IMR-90 (cell line): Measurements from ENCODE around the gene POLR1E. TPM values are rescaled to one million over a fixed set of nuclear protein-coding genes. Genes with fewer than 3 reads are reported as not detected.

ENCODE experiments used
- ATAC-seq: fragments of 200-7000 bp; cut with Tn5 transposase; 2 replicates; pipeline ENCODE4 v1.9.1; 2020; ENCODE audit warnings: low read depth, mild to moderate bottlenecking, moderate library complexity
- BruUV-seq: library from RNA; stranded (reverse); fragments of 400-500 nt; replicated peaks from 2 replicates; lab custom pipeline; 2021; lab: Mats Ljungman, UMichigan
- CTCF ChIA-PET: fragments of 300-600 bp; formaldehyde crosslinking; extraction: SDS; loops from one replicate; lab custom pipeline; 2021; ENCODE audit warnings: antibody characterized with exemption; lab: Yijun Ruan, JAX
- POLR2A ChIA-PET: fragments of 300-600 bp; sonication (Branson Sonifier 250); formaldehyde crosslinking; loops from one replicate; lab custom pipeline; 2022; ENCODE audit warnings: antibody characterized with exemption; ENCODE audit not compliant: unreplicated experiment; lab: Charles Lee
- DNase-seq: peaks from one replicate; pipeline ENCODE4 v3.0.0; 2013
- H2AFZ ChIP-seq: replicated peaks from 2 replicates; pipeline ENCODE3; 2013; ENCODE audit warnings: low read length, mild to moderate bottlenecking; ENCODE audit not compliant: poor library complexity
- H2AK5ac ChIP-seq: 2 replicates; pipeline ENCODE4 v1.6.1; 2013; ENCODE audit warnings: low read depth, low read length, inconsistent platforms
- H2AK9ac ChIP-seq: replicated peaks from 2 replicates; pipeline ENCODE3; 2013; ENCODE audit warnings: mild to moderate bottlenecking, low read depth, low read length, moderate library complexity; ENCODE audit not compliant: poor library complexity
- H2BK120ac ChIP-seq: 2 replicates; pipeline ENCODE4 v1.6.1; 2013; ENCODE audit warnings: low read depth, low read length, inconsistent platforms
- H2BK15ac ChIP-seq: 3 replicates; pipeline ENCODE4 v1.6.1; 2013; ENCODE audit warnings: low read depth, low read length, inconsistent platforms
- H2BK20ac ChIP-seq: 2 replicates; pipeline ENCODE4 v1.6.1; 2013; ENCODE audit warnings: low read depth, mild to moderate bottlenecking, inconsistent platforms, low read length, moderate library complexity
- H2BK5ac ChIP-seq: 2 replicates; pipeline ENCODE4 v1.6.1; 2013; ENCODE audit warnings: mild to moderate bottlenecking, low read depth, low read length, inconsistent platforms; ENCODE audit not compliant: poor library complexity, severe bottlenecking
- H3K14ac ChIP-seq: replicated peaks from 2 replicates; pipeline ENCODE4 v1.6.1; 2013; ENCODE audit warnings: low read depth, low read length, inconsistent platforms
- H3K18ac ChIP-seq: 2 replicates; pipeline ENCODE4 v1.6.1; 2013; ENCODE audit warnings: low read depth, low read length, control low read depth
- H3K23ac ChIP-seq: 2 replicates; pipeline ENCODE4 v1.6.1; 2013; ENCODE audit warnings: low read depth, low read length, inconsistent platforms
- H3K27ac ChIP-seq: 2 replicates; pipeline ENCODE4 v1.5.1; 2013; ENCODE audit warnings: mild to moderate bottlenecking, control low read depth, low read length; ENCODE audit not compliant: insufficient read depth
- H3K27me3 ChIP-seq: 2 replicates; pipeline ENCODE4 v1.6.1; 2013; ENCODE audit warnings: low read length; ENCODE audit not compliant: control insufficient read depth, insufficient read depth
- H3K36me3 ChIP-seq: 2 replicates; pipeline ENCODE4 v1.6.1; 2013; ENCODE audit warnings: low read length, mixed read lengths; ENCODE audit not compliant: control insufficient read depth, insufficient read depth
- H3K4ac ChIP-seq: 2 replicates; pipeline ENCODE4 v1.6.1; 2013; ENCODE audit warnings: low read depth, low read length, inconsistent platforms
- H3K4me1 ChIP-seq: 2 replicates; pipeline ENCODE4 v1.6.1; 2013; ENCODE audit warnings: low read length, mixed read lengths; ENCODE audit not compliant: control insufficient read depth, insufficient read depth
- H3K4me2 ChIP-seq: 2 replicates; pipeline ENCODE4 v1.6.1; 2013; ENCODE audit warnings: low read depth, mild to moderate bottlenecking, control low read depth, low read length, moderate library complexity
- H3K4me3 ChIP-seq: 2 replicates; pipeline ENCODE4 v1.5.1; 2013; ENCODE audit warnings: low read depth, mild to moderate bottlenecking, control low read depth, low read length, moderate library complexity; ENCODE audit not compliant: insufficient read depth
- H3K56ac ChIP-seq: 2 replicates; pipeline ENCODE4 v1.6.1; 2013; ENCODE audit warnings: low read length, inconsistent platforms; ENCODE audit not compliant: insufficient read depth; ENCODE audit errors: extremely low read depth
- H3K79me1 ChIP-seq, 2 experiments: 2 replicates each; pipeline ENCODE4 v1.6.1; 2013; ENCODE audit warnings: low read length in 2 of 2, inconsistent platforms in 1 of 2, low read depth in 1 of 2
- H3K9ac ChIP-seq: 2 replicates; pipeline ENCODE4 v1.6.1; 2013; ENCODE audit warnings: low read depth, low read length, control low read depth
- H3K9me1 ChIP-seq: 2 replicates; pipeline ENCODE4 v1.6.1; 2013; ENCODE audit warnings: low read length, inconsistent platforms; ENCODE audit not compliant: insufficient read depth
- H3K9me3 ChIP-seq: 2 replicates; pipeline ENCODE4 v1.6.1; 2013; ENCODE audit warnings: low read length; ENCODE audit not compliant: control insufficient read depth, insufficient read depth
- H4K20me1 ChIP-seq: 2 replicates; pipeline ENCODE4 v1.6.1; 2013; ENCODE audit warnings: low read length, inconsistent platforms; ENCODE audit not compliant: insufficient read depth
- H4K5ac ChIP-seq: 2 replicates; pipeline ENCODE4 v1.6.1; 2013; ENCODE audit warnings: mild to moderate bottlenecking, low read depth, low read length, control low read depth
- H4K8ac ChIP-seq, 2 experiments: 2 replicates each; pipeline ENCODE4 v1.6.1; 2013; ENCODE audit warnings: low read depth in 2 of 2, low read length in 2 of 2, control low read depth in 1 of 2, inconsistent platforms in 1 of 2
- H4K91ac ChIP-seq: 2 replicates; pipeline ENCODE4 v1.6.1; 2013; ENCODE audit warnings: low read depth, low read length, inconsistent platforms; ENCODE audit not compliant: insufficient read depth
- BHLHE40 ChIP-seq: fragments of 150-350 bp; IDR thresholded peaks from 2 replicates; pipeline ENCODE4 v1.6.1; 2016; ENCODE audit warnings: mild to moderate bottlenecking, low read depth, low read length
- CEBPB ChIP-seq: IDR thresholded peaks from 2 replicates; pipeline ENCODE4 v1.6.1; 2012; ENCODE audit warnings: low read depth, low read length, improper control_type of control experiment
- CHD1 ChIP-seq: IDR thresholded peaks from 2 replicates; pipeline ENCODE4 v1.6.1; 2012; ENCODE audit warnings: low read depth, low read length, improper control_type of control experiment
- FOS ChIP-seq: fragments of 150-350 bp; IDR thresholded peaks from 2 replicates; pipeline ENCODE4 v1.6.1; 2016; ENCODE audit warnings: low read depth, low read length
- MAFK ChIP-seq: IDR thresholded peaks from 2 replicates; pipeline ENCODE4 v1.6.1; 2012; ENCODE audit warnings: low read depth, low read length, improper control_type of control experiment
- MAZ ChIP-seq: IDR thresholded peaks from 2 replicates; pipeline ENCODE4 v1.6.1; 2012; ENCODE audit warnings: low read depth, mild to moderate bottlenecking, low read length, improper control_type of control experiment, moderate library complexity, borderline replicate concordance
- MXI1 ChIP-seq: IDR thresholded peaks from 2 replicates; pipeline ENCODE4 v1.6.1; 2012; ENCODE audit warnings: low read depth, mild to moderate bottlenecking, low read length, moderate library complexity, borderline replicate concordance
- NFE2L2 ChIP-seq: fragments of 150-350 bp; IDR thresholded peaks from 2 replicates; pipeline ENCODE4 v1.6.1; 2016; ENCODE audit warnings: low read depth, mild to moderate bottlenecking, low read length
- POLR2A ChIP-seq: IDR thresholded peaks from 2 replicates; pipeline ENCODE4 v1.6.1; 2012; ENCODE audit warnings: mild to moderate bottlenecking, low read depth, low read length
- RAD21 ChIP-seq: IDR thresholded peaks from 2 replicates; pipeline ENCODE4 v1.6.1; 2012; ENCODE audit warnings: low read length, improper control_type of control experiment
- RCOR1 ChIP-seq: IDR thresholded peaks from 2 replicates; pipeline ENCODE4 v1.6.1; 2012; ENCODE audit warnings: mild to moderate bottlenecking, low read length, improper control_type of control experiment; ENCODE audit not compliant: insufficient replicate concordance
- RFX5 ChIP-seq: IDR thresholded peaks from 2 replicates; pipeline ENCODE4 v1.8.0; 2012; ENCODE audit warnings: low read depth, mild to moderate bottlenecking, low read length, moderate library complexity
- SMC3 ChIP-seq: fragments of 150-350 bp; IDR thresholded peaks from 2 replicates; pipeline ENCODE4 v1.6.1; 2016; ENCODE audit warnings: low read depth, mild to moderate bottlenecking, antibody characterized with exemption, low read length, moderate library complexity
- WGBS, 2 experiments: methylation state at CpG; one replicate each; pipeline versions ENCODE4 v1.1.5 to v1.1.7; 2013; ENCODE audit warnings: missing lambda C conversion rate in 2 of 2; ENCODE audit not compliant: insufficient read length in 1 of 2; ENCODE audit errors: extremely low coverage in 2 of 2; 5-methylcytosine and 5-hydroxymethylcytosine counted together
- dilution Hi-C: fragments of 300-500 bp; cut with HindIII; formaldehyde crosslinking; loops from one replicate; pipeline ENCODE4 v1.14.3; 2018; ENCODE audit warnings: low sequenced_read_pairs; ENCODE audit not compliant: unreplicated experiment
- in situ Hi-C: fragments of 300-500 bp; cut with MboI; formaldehyde crosslinking; loops from 3 replicates; pipeline ENCODE4 v1.14.3; 2019; ENCODE audit warnings: low sequenced_read_pairs, inconsistent platforms, mixed read lengths
- intact Hi-C: fragments of 100-400 bp; cut with micrococcal nuclease; formaldehyde crosslinking; loops from 2 replicates; pipeline ENCODE4 v1.10.0; 2022
- polyA plus RNA-seq, 3 experiments: library from polyadenylated mRNA; depleted of rRNA; stranded (reverse); fragments of >200 nt; gene quantifications; 2 replicates each; pipeline ENCODE4 v1.2.3, GENCODE V29; 2012; ENCODE audit warnings: low replicate concordance in 1 of 3
- total RNA-seq: library from RNA; depleted of rRNA; stranded (reverse); fragments of >200 nt; gene quantifications from 2 replicates; pipeline ENCODE4 v1.2.3, GENCODE V29; 2012
- TF ChIP-seq, protein P1 (sequence below): fragments of 150-350 bp; IDR thresholded peaks from 2 replicates; pipeline ENCODE4 v1.6.1; 2017; ENCODE audit warnings: mild to moderate bottlenecking, antibody characterized with exemption, low read length, low read depth
- TF ChIP-seq, protein P2 (sequence below): conservative IDR thresholded peaks from 2 replicates; pipeline ENCODE4 v1.5.1; 2012; ENCODE audit warnings: mild to moderate bottlenecking, low read depth, low read length, improper control_type of control experiment
- TF ChIP-seq, protein P3 (sequence below): fragments of 150-350 bp; IDR thresholded peaks from 2 replicates; pipeline ENCODE4 v1.6.1; 2016; ENCODE audit warnings: low read depth, mild to moderate bottlenecking, low read length, moderate library complexity, borderline replicate concordance

POLR1E gene
- total and polyA plus RNA-seq, 2 of the 4 experiments (the other 2 are of a cell fraction): 48.0 to 71.9 TPM

DNA sequence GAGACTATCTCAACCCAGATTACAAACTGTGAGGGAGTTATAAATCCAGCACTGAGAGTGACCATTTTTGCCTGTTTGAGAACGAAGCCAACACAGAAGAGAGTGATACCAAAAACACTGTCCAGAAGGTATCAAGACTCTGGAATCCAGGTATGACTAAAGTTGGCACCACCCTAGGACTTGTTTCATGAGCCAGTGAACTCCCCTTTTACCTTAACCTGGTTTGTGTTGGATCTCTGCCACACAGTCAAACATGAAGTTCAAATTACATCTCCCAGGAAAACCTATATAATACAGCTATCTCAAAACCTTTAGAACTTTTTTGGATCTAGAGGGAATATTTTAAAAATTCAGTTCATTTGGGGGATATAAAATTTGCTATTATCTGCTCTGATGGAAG is 31.9 kb upstream of the POLR1E start:
- POLR2A ChIA-PET: no interaction called here
- ATAC-seq: no peak

More for the DNA sequence above, 31.9 kb upstream of the POLR1E start:
- peaks cover 36 to 89% of the 10 kb centered on the region in 2 experiments for H3K79me1 ChIP-seq
- dilution Hi-C loops (no loop called here), in situ Hi-C loops (no loop called here), intact Hi-C loops (no loop called here)
- H3K4me1 ChIP-seq: peaks cover 10% of the 10 kb centered on the region
- H3K36me3 ChIP-seq: peaks cover 5% of the 10 kb centered on the region; the same call in 1 of the 2 replicates
- no peak overlapping the region for H4K8ac ChIP-seq
- H3K27ac ChIP-seq: no peak overlapping the region
- no peaks in the 10 kb centered on the region for H3K9me3 ChIP-seq
- H3K56ac ChIP-seq: no peak overlapping the region
- H4K20me1 ChIP-seq: peaks cover 48% of the 10 kb centered on the region
- H2AK5ac ChIP-seq: no peak overlapping the region
- no peak overlapping the region for H3K23ac ChIP-seq
- no peak overlapping the region for H3K9ac ChIP-seq
- CTCF ChIA-PET: no interaction called here
- H3K4ac ChIP-seq: no peak overlapping the region
- H2BK15ac ChIP-seq: no peak overlapping the region
- no peak overlapping the region for H3K18ac ChIP-seq
- no peak overlapping the region for H3K4me2 ChIP-seq
- no peak overlapping the region for H2AFZ ChIP-seq
- no peak overlapping the region for H2BK5ac ChIP-seq
- H4K5ac ChIP-seq: no peak overlapping the region
- no peak overlapping the region for H2BK120ac ChIP-seq
- no peaks in the 10 kb centered on the region for H3K27me3 ChIP-seq
- H3K4me3 ChIP-seq: no peak overlapping the region
- no TSS peak for BruUV-seq
- H2AK9ac ChIP-seq: no peak overlapping the region
- TF ChIP-seq, protein P1, sequence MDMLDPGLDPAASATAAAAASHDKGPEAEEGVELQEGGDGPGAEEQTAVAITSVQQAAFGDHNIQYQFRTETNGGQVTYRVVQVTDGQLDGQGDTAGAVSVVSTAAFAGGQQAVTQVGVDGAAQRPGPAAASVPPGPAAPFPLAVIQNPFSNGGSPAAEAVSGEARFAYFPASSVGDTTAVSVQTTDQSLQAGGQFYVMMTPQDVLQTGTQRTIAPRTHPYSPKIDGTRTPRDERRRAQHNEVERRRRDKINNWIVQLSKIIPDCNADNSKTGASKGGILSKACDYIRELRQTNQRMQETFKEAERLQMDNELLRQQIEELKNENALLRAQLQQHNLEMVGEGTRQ: no peak
- TF ChIP-seq FOS (no peak), POLR2A (no peak), CHD1 (no peak), MAFK (no peak), MXI1 (no peak), NFE2L2 (no peak), MAZ (no peak), CEBPB (no peak), RCOR1 (no peak), RFX5 (no peak), BHLHE40 (no peak), RAD21 (no peak), SMC3 (no peak)
- TF ChIP-seq, protein P2, sequence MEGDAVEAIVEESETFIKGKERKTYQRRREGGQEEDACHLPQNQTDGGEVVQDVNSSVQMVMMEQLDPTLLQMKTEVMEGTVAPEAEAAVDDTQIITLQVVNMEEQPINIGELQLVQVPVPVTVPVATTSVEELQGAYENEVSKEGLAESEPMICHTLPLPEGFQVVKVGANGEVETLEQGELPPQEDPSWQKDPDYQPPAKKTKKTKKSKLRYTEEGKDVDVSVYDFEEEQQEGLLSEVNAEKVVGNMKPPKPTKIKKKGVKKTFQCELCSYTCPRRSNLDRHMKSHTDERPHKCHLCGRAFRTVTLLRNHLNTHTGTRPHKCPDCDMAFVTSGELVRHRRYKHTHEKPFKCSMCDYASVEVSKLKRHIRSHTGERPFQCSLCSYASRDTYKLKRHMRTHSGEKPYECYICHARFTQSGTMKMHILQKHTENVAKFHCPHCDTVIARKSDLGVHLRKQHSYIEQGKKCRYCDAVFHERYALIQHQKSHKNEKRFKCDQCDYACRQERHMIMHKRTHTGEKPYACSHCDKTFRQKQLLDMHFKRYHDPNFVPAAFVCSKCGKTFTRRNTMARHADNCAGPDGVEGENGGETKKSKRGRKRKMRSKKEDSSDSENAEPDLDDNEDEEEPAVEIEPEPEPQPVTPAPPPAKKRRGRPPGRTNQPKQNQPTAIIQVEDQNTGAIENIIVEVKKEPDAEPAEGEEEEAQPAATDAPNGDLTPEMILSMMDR: no peak
- TF ChIP-seq, protein P3, sequence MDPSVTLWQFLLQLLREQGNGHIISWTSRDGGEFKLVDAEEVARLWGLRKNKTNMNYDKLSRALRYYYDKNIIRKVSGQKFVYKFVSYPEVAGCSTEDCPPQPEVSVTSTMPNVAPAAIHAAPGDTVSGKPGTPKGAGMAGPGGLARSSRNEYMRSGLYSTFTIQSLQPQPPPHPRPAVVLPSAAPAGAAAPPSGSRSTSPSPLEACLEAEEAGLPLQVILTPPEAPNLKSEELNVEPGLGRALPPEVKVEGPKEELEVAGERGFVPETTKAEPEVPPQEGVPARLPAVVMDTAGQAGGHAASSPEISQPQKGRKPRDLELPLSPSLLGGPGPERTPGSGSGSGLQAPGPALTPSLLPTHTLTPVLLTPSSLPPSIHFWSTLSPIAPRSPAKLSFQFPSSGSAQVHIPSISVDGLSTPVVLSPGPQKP: no peak
- H4K91ac ChIP-seq: no peak overlapping the region
- DNase-seq: no peak
- H3K14ac ChIP-seq: no peak overlapping the region
- no CpG with 5 or more reads among the region's 1 CpG for WGBS, 2 experiments
- H2BK20ac ChIP-seq: no peak overlapping the region
- peaks cover 18% of the 10 kb centered on the region for H3K9me1 ChIP-seq
